Endodermal cell (in vitro differentiated cells): ENCODE measurements around the gene CEP70. TPM values are rescaled to one million over a fixed set of nuclear protein-coding genes. Genes with fewer than 3 reads are reported as not detected.
"Not testable (repeated sequence)": the region's sequence is repeated elsewhere in the genome, so short reads cannot be mapped to it uniquely, and the experiment has no call there.

ENCODE experiments used
- DNase-seq: peaks from one replicate; pipeline ENCODE4 v3.0.0-alpha.2; 2017
- H3K27ac ChIP-seq: 2 replicates; pipeline ENCODE4 v1.5.1; 2013; ENCODE audit warnings: mild to moderate bottlenecking, low read depth, low read length, moderate library complexity
- H3K27me3 ChIP-seq: 2 replicates; pipeline ENCODE4 v1.6.1; 2013; ENCODE audit warnings: mild to moderate bottlenecking, low read length, moderate library complexity; ENCODE audit not compliant: insufficient read depth, control insufficient read depth, poor library complexity, severe bottlenecking
- H3K36me3 ChIP-seq: 2 replicates; pipeline ENCODE4 v1.7.0; 2013; ENCODE audit warnings: mild to moderate bottlenecking, low read length, moderate library complexity; ENCODE audit not compliant: control insufficient read depth, insufficient read depth
- H3K4me1 ChIP-seq: one replicate; pipeline ENCODE4 v1.7.0; 2013; ENCODE audit warnings: low read length; ENCODE audit not compliant: control insufficient read depth, insufficient read depth
- H3K4me3 ChIP-seq: 2 replicates; pipeline ENCODE4 v1.5.1; 2013; ENCODE audit warnings: mild to moderate bottlenecking, low read length, moderate library complexity
- H3K9ac ChIP-seq: 2 replicates; pipeline ENCODE4 v1.6.1; 2013; ENCODE audit warnings: mild to moderate bottlenecking, low read length, moderate library complexity; ENCODE audit not compliant: poor library complexity, severe bottlenecking; ENCODE audit errors: extremely low read depth
- H3K9me3 ChIP-seq: 2 replicates; pipeline ENCODE4 v1.6.1; 2013; ENCODE audit warnings: mild to moderate bottlenecking, low read length, moderate library complexity; ENCODE audit not compliant: control insufficient read depth
- H3K27ac Mint-ChIP-seq: 2 replicates; pipeline ENCODE4 v1.8.0; 2020; ENCODE audit warnings: mixed read lengths
- H3K27me3 Mint-ChIP-seq: 2 replicates; pipeline ENCODE4 v1.8.0; 2021; ENCODE audit warnings: mild to moderate bottlenecking, mixed read lengths; ENCODE audit not compliant: insufficient read depth
- H3K36me3 Mint-ChIP-seq: 2 replicates; pipeline ENCODE4 v1.8.0; 2020; ENCODE audit warnings: low read depth, mixed read lengths
- H3K4me1 Mint-ChIP-seq: 2 replicates; pipeline ENCODE4 v1.8.0; 2020; ENCODE audit warnings: mixed read lengths
- H3K4me3 Mint-ChIP-seq: 2 replicates; pipeline ENCODE4 v1.8.0; 2020; ENCODE audit warnings: mild to moderate bottlenecking, moderate library complexity, mixed read lengths
- H3K9me3 Mint-ChIP-seq: 2 replicates; pipeline ENCODE4 v1.8.0; 2020; ENCODE audit warnings: mild to moderate bottlenecking, mixed read lengths
- CTCF ChIP-seq: fragments of 200-600 bp; sonication (generic); conservative IDR thresholded peaks from 2 replicates; pipeline ENCODE4 v1.5.0; 2021; ENCODE audit warnings: antibody characterized with exemption, mild to moderate bottlenecking
- WGBS, 2 experiments: methylation state at CpG; one replicate each; pipeline versions ENCODE4 v1.1.5 to v1.1.7; 2013; ENCODE audit warnings: missing lambda C conversion rate in 2 of 2, mixed read lengths in 1 of 2; ENCODE audit not compliant: insufficient coverage in 1 of 2, insufficient read length in 1 of 2; 5-methylcytosine and 5-hydroxymethylcytosine counted together
- total RNA-seq, 2 donors: library from RNA; stranded (reverse); fragmentation: NEBNext Ultra II Directional in 1 of 2; extraction: Animal tissue kit (Norgen Biotek cat#: 25700) in 1 of 2; gene quantifications; 2 replicates in 1 of 2; 3 replicates in 1 of 2; pipeline ENCODE4 v1.2.1, GENCODE V29; 2021

The CEP70 gene
- total RNA-seq, 2 donors from 2014 or later: 113 to 131 TPM

- Histone ChIP-seq H3K9me3 (no peaks in the 10 kb centered on the region), H3K27me3 (no peaks in the 10 kb centered on the region), H3K4me3 (peak within 1 kb of the TSS; percentile 88), H3K27ac (peak within 1 kb of the TSS; percentile 18), H3K36me3 (no peaks in the 10 kb centered on the region), H3K9ac (peak within 1 kb of the TSS; percentile 68), H3K4me1 (no peaks in the 10 kb centered on the region)
- Mint-ChIP-seq H3K27me3 (peaks cover 4% of the 10 kb centered on the region), H3K4me3 (peak within 1 kb of the TSS; percentile 76), H3K36me3 (peaks cover 6% of the 10 kb centered on the region), H3K4me1 (peaks cover 11% of the 10 kb centered on the region), H3K27ac (peak within 1 kb of the TSS; percentile 86), H3K9me3 (peaks cover 10% of the 10 kb centered on the region)
- DNase-seq: peak; percentile 86
- TF ChIP-seq CTCF: no peak
- WGBS, 2 experiments: 5 to 6% methylated on average over 18 to 68 of the region's 68 CpGs
These were observed 14.5 kb upstream of the CEP70 start, which contains the start of gene FAIM for GRCh38 chr3:138608322-138609135. Gene FAIM, plus strand, starts transcription at chr3:138608771. Its CDS starts 10,956 bp downstream, at chr3:138619727.

- 91 to 98% methylated on average over 3 to 5 of the region's 5 CpGs for WGBS, 2 experiments
- H3K4me3 Mint-ChIP-seq, H3K27ac Mint-ChIP-seq: not testable (repeated sequence)
These were observed 10.1 kb upstream of the CEP70 start for GRCh38 chr3:138604106-138604595.

GRCh38 chr3:138601661-138602060 lies 7.6 kb upstream of the CEP70 start:
- H3K4me1 Mint-ChIP-seq, H3K36me3 ChIP-seq, H3K9ac ChIP-seq, H3K4me3 Mint-ChIP-seq, H3K9me3 ChIP-seq, DNase-seq, H3K4me3 ChIP-seq, H3K27me3 ChIP-seq, H3K27ac Mint-ChIP-seq, H3K27ac ChIP-seq, H3K4me1 ChIP-seq: not testable (repeated sequence)
- WGBS, 2 experiments: 74 to 88% methylated on average over 2 of the region's 2 CpGs
- Mint-ChIP-seq H3K36me3 (peaks cover 13% of the 10 kb centered on the region), H3K9me3 (peaks cover 44% of the 10 kb centered on the region), H3K27me3 (peaks cover 10% of the 10 kb centered on the region)

More at GRCh38 chr3:138604106-138604595, 10.1 kb upstream of the CEP70 start:
- H3K36me3 Mint-ChIP-seq: peaks cover 13% of the 10 kb centered on the region
- not testable (repeated sequence) for DNase-seq, H3K4me3 ChIP-seq, H3K4me1 ChIP-seq, H3K27ac ChIP-seq, H3K9me3 ChIP-seq, H3K9ac ChIP-seq, H3K27me3 ChIP-seq, H3K4me1 Mint-ChIP-seq, H3K36me3 ChIP-seq
- peaks cover 35% of the 10 kb centered on the region for H3K9me3 Mint-ChIP-seq
- H3K27me3 Mint-ChIP-seq: peaks cover 13% of the 10 kb centered on the region

- no peak overlapping the region for H3K9ac ChIP-seq
- no peak overlapping the region for H3K4me3 Mint-ChIP-seq
- H3K9me3 Mint-ChIP-seq: peaks cover 44% of the 10 kb centered on the region
- peaks cover 8% of the 10 kb centered on the region for H3K27me3 Mint-ChIP-seq
- no peak for TF ChIP-seq CTCF
- H3K27me3 ChIP-seq: no peaks in the 10 kb centered on the region
- H3K27ac Mint-ChIP-seq: no peak overlapping the region
- no peaks in the 10 kb centered on the region for H3K4me1 ChIP-seq
- no peaks in the 10 kb centered on the region for H3K4me1 Mint-ChIP-seq
- no peaks in the 10 kb centered on the region for H3K36me3 ChIP-seq
- H3K36me3 Mint-ChIP-seq: peaks cover 13% of the 10 kb centered on the region
- no peak overlapping the region for H3K4me3 ChIP-seq
- DNase-seq: no peak
- H3K27ac ChIP-seq: no peak overlapping the region
- H3K9me3 ChIP-seq: peaks cover 9% of the 10 kb centered on the region
- 86 to 87% methylated on average over 6 to 8 of the region's 8 CpGs for whole genome bisulfite sequencing, 2 experiments
These were observed 6.2 kb upstream of the CEP70 start for GRCh38 chr3:138600100-138600745.
